ENCODE data around the gene MX2. TPM values are rescaled to one million over a fixed set of nuclear protein-coding genes. Genes with fewer than 3 reads are reported as not detected.

MX2 gene
- total and polyA plus RNA-seq, 2 of the 8 experiments (the other 6 are each of a cell fraction or from before 2014, with no cell fraction given): 3.1 to 8.9 TPM

- H4K91ac ChIP-seq (replicated peaks; ENCODE audit: insufficient read length, low read length): no peak overlapping the region
- TF ChIP-seq POLR2A (IDR thresholded peaks at IDR 0.05; ENCODE audit: control extremely low read depth in 1 of 2, low read depth in 2 of 2, low read length in 2 of 2) (no peak), PHF8 (conservative IDR thresholded peaks at IDR 0.05; ENCODE audit: low read depth, low read length) (no peak), CTCF (IDR thresholded peaks at IDR 0.05; ENCODE audit: control extremely low read depth in 1 of 3, insufficient read depth in 1 of 3, low read depth in 1 of 3, low read length in 3 of 3) (no peak), RBBP5 (IDR thresholded peaks at IDR 0.05; ENCODE audit: borderline replicate concordance, low read depth, low read length) (no peak), YY1 (IDR thresholded peaks at IDR 0.05; ENCODE audit: low read depth, low read length) (no peak), CEBPB (IDR thresholded peaks at IDR 0.05; ENCODE audit: low read depth, low read length) (no peak)
- no peak overlapping the region for H3K4ac ChIP-seq (replicated peaks; ENCODE audit: insufficient read length, low read depth, low read length)
- no peak overlapping the region for H4K5ac ChIP-seq (ENCODE audit: insufficient read length, low read depth, low read length)
- no peak overlapping the region for H2BK20ac ChIP-seq (ENCODE audit: low read length)
- no peak overlapping the region for H2BK12ac ChIP-seq (ENCODE audit: low read depth, low read length)
- WGBS, 2 experiments (ENCODE audit: extremely low coverage in 1 of 2, insufficient coverage in 1 of 2, insufficient read length in 1 of 2, insufficient replicate concordance in 2 of 2, low coverage in 1 of 2, low lambda C conversion rate in 2 of 2, missing lambda C conversion rate in 1 of 2): 93% methylated on average over 6 of the region's 6 CpGs; no CpG with 5 or more reads in 1 of the 2 experiments
- H3K36me3 ChIP-seq (ENCODE audit: control insufficient read depth in 2 of 4, insufficient read depth in 4 of 4, low read length in 3 of 4): no peaks in the 10 kb centered on the region
- no peak overlapping the region for H2BK15ac ChIP-seq (ENCODE audit: low read length)
- H3K27ac ChIP-seq (ENCODE audit: low read depth, low read length): no peak overlapping the region
- peaks cover 3% of the 10 kb centered on the region in 2 experiments; a peak in 3 of 4 replicates for H3K9me3 ChIP-seq (ENCODE audit: insufficient read depth in 2 of 2, low read depth in 1 of 2, low read length in 1 of 2)
- no peak overlapping the region for H3K23ac ChIP-seq (ENCODE audit: insufficient read length)
- H3K27me3 ChIP-seq (replicated peaks in 1 of 4; ENCODE audit: control insufficient read depth in 3 of 4, extremely low read depth in 1 of 4, insufficient read depth in 3 of 4, low read length in 3 of 4): no peaks in the 10 kb centered on the region
- H3K23me2 ChIP-seq (ENCODE audit: low read depth, low read length): no peaks in the 10 kb centered on the region
- H3K14ac ChIP-seq (ENCODE audit: insufficient read length): no peak overlapping the region
- H4K20me1 ChIP-seq (replicated peaks in 1 of 2; ENCODE audit: control insufficient read depth in 1 of 2, insufficient read depth in 2 of 2, low read length in 2 of 2): no peaks in the 10 kb centered on the region
- no peak overlapping the region for H2AK5ac ChIP-seq (ENCODE audit: low read depth, low read length)
- FAIRE-seq (no peak), DNase-seq (ENCODE audit: low read depth in 1 of 2, low spot score in 2 of 2) (no peak)
- no peak overlapping the region for H2BK5ac ChIP-seq (ENCODE audit: low read depth, low read length)
- CTCF ChIA-PET (ENCODE audit: partially characterized antibody): interaction anchor here (0.7 to 3.5 kb wide), 11 partner anchors 17 to 178 kb away, joined by 3 to 36 read pairs (median 3); no protein-coding TSS in a partner anchor
- H3K56ac ChIP-seq (replicated peaks; ENCODE audit: insufficient read length, low read depth, low read length): no peak overlapping the region
- H2AFZ ChIP-seq (ENCODE audit: low read length): no peak overlapping the region
- no peak overlapping the region for H4K8ac ChIP-seq (ENCODE audit: extremely low read depth, insufficient read depth, low read length)
- POLR2A ChIA-PET (ENCODE audit: partially characterized antibody): interaction anchor here (1.0 kb wide), 1 partner anchor 33 kb away, joined by 3 read pairs; no protein-coding TSS in a partner anchor
- no peak overlapping the region for H3K9ac ChIP-seq (replicated peaks in 1 of 4; ENCODE audit: extremely low read depth in 1 of 4, low read depth in 3 of 4, low read length in 3 of 4)
- H3K4me1 ChIP-seq (replicated peaks in 1 of 4; ENCODE audit: control insufficient read depth in 3 of 4, insufficient read depth in 4 of 4, low read length in 3 of 4): peaks cover 0 to 10% (median 5%) of the 10 kb centered on the region in 4 experiments; a peak in 6 of 7 replicates
- no peaks in the 10 kb centered on the region for H3K79me2 ChIP-seq (ENCODE audit: control insufficient read depth in 1 of 2, insufficient read depth in 2 of 2, low read length in 2 of 2)
- H2BK120ac ChIP-seq (replicated peaks; ENCODE audit: low read depth, low read length): no peak overlapping the region
- no peak overlapping the region for H3K18ac ChIP-seq (ENCODE audit: extremely low read depth, low read length)
- H3K79me1 ChIP-seq (ENCODE audit: low read depth, low read length): no peaks in the 10 kb centered on the region
- H3K4me3 ChIP-seq (ENCODE audit: extremely low read depth in 1 of 4, insufficient read depth in 2 of 4, low read depth in 3 of 4, low read length in 4 of 4): no peak overlapping the region
- H3K4me2 ChIP-seq (ENCODE audit: insufficient read depth in 1 of 2, low read depth in 2 of 2, low read length in 2 of 2): no peak overlapping the region
Observed at GRCh38 chr21:41458121-41458520, 96.3 kb downstream of the MX2 start.
